Measurements from ENCODE around the gene LILRA6.
"Not testable (repeated sequence)": the region's sequence is repeated elsewhere in the genome, so short reads cannot be mapped to it uniquely, and the experiment has no call there.

DNA sequence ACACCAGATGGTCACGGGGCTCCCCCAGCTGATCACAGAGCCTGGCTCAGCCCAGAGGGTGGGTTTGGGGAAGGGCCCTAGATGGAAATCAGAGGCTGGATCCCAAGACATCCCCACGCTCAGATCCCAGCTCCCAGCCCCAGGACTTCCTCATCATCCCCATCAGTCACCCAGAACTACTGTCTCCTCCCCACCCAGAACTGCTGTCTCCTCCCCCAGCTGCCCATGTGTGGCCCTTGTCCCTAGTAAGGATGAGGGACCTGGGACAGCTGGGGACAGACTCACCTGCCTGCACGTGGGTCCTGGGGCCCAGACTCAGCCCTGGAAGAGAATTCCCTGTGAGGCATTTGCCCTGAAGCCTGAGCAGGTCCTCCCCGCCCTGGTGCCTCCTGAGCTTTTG, 356 bp downstream of the LILRA6 start:
- TF ChIP-seq EZH2phosphoT487 (IDR thresholded peaks at IDR 0.05; ENCODE audit: borderline replicate concordance) = not testable (repeated sequence)
- TF ChIP-seq, protein P1, sequence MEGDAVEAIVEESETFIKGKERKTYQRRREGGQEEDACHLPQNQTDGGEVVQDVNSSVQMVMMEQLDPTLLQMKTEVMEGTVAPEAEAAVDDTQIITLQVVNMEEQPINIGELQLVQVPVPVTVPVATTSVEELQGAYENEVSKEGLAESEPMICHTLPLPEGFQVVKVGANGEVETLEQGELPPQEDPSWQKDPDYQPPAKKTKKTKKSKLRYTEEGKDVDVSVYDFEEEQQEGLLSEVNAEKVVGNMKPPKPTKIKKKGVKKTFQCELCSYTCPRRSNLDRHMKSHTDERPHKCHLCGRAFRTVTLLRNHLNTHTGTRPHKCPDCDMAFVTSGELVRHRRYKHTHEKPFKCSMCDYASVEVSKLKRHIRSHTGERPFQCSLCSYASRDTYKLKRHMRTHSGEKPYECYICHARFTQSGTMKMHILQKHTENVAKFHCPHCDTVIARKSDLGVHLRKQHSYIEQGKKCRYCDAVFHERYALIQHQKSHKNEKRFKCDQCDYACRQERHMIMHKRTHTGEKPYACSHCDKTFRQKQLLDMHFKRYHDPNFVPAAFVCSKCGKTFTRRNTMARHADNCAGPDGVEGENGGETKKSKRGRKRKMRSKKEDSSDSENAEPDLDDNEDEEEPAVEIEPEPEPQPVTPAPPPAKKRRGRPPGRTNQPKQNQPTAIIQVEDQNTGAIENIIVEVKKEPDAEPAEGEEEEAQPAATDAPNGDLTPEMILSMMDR (conservative IDR thresholded peaks at IDR 0.05; ENCODE audit: low read length) = not testable (repeated sequence)
